GM18505 (cell line): ENCODE data around the gene QSOX1.

ENCODE experiments used
- ATAC-seq: cut with Tn5 transposase; IDR thresholded peaks from one replicate; pipeline ENCODE4 v1.9.1; 2021; ENCODE audit not compliant: unreplicated experiment
- POLR2A ChIP-seq: IDR thresholded peaks from 4 replicates; pipeline ENCODE4 v1.6.1; 2011; ENCODE audit warnings: borderline replicate concordance; ENCODE audit not compliant: insufficient read depth, insufficient read length; ENCODE audit errors: extremely low read depth

The QSOX1 gene

GRCh38 chr1:180171691-180172090, 17.0 kb downstream of the QSOX1 start:
- ATAC-seq, result no peak
- no peak for TF ChIP-seq POLR2A

DNA sequence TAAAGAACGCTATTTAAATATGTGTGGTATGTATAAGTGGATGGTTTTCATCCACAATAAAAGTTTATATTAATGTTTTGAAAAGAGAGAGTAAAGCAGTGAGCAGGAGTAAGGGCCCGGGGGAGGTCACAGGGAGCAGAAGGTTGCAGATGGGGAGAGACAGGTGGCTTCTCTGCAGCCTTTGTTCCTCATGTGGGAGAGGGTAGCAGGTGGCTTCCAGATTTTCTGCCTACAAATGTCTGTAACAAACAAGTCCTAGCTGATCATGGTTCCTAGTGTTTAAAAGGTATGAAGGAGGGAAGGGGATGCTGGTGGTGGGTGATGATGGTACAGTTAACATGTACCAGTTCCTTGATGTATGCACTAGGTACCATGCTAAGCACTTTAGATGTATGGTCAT, 18.8 kb downstream of the QSOX1 start:
- ATAC-seq, result no peak
- no peak for TF ChIP-seq POLR2A

DNA sequence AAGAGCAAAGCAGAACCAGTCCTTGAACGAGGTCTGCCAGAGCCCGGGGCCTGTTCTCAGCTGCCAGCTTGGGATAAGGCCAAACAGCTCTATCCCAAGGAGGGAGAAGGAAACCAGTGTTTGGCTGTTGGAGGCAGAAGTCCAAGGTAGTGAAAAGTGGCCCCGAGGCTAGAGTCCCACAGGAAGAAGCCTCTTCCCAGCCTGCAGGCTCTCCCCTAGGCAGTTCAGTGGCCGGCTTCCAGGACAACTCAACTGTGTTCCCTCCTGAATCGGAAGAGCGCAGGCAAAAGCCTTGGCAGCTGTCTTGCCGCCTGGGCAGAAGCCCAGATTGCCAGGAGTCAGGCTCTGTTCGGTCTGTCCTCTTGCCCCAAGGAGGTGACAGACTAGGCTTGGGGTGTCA, 19.3 kb downstream of the QSOX1 start:
- ATAC-seq, result no peak
- no peak for TF ChIP-seq POLR2A

- TF ChIP-seq POLR2A, result no peak
- no peak for ATAC-seq
Measured at GRCh38 chr1:180175291-180175690, 20.6 kb downstream of the QSOX1 start.

- no peak for TF ChIP-seq POLR2A
- no peak for ATAC-seq
Measured at GRCh38 chr1:180175806-180176205, 21.1 kb downstream of the QSOX1 start.

GRCh38 chr1:180176965-180177364, 22.3 kb downstream of the QSOX1 start:
- TF ChIP-seq POLR2A, result no peak

GRCh38 chr1:180177931-180178330, 23.3 kb downstream of the QSOX1 start:
- no peak for TF ChIP-seq POLR2A
- no peak for ATAC-seq

More at GRCh38 chr1:180176965-180177364, 22.3 kb downstream of the QSOX1 start:
- no peak for ATAC-seq

- TF ChIP-seq POLR2A, result no peak
- ATAC-seq, result no peak
Measured at GRCh38 chr1:180178511-180179161, 24.0 kb downstream of the QSOX1 start.

GRCh38 chr1:180179162-180179957, 24.7 kb downstream of the QSOX1 start:
- TF ChIP-seq POLR2A, result no peak
- no peak for ATAC-seq

- no peak for TF ChIP-seq POLR2A
- no peak for ATAC-seq
Measured at GRCh38 chr1:180181048-180181447, 26.4 kb downstream of the QSOX1 start.

GRCh38 chr1:180181996-180182642, 27.4 kb downstream of the QSOX1 start:
- ATAC-seq, result no peak
- no peak for TF ChIP-seq POLR2A

- no peak for TF ChIP-seq POLR2A
- ATAC-seq, result no peak
Measured at GRCh38 chr1:180182643-180183311, 28.1 kb downstream of the QSOX1 start.

DNA sequence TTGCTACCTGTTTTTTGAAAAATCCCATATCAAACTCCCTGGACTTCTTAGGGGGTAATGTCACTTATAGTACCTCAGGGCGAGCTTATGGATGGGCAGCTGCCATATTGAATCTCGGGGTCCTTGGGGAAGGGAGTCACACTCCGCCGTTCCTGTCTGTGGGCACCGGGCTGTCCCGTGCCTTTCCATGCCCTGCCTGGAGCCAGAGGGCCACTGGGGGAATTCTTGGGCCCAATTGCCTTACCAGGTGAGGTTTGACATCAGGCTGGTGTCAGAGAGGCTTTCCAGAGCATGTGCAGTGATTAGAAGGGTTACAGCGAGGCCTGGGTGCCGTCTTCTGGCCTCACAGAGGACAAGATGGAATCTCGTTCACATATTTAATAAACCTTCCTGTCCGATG, 28.8 kb downstream of the QSOX1 start:
- no peak for ATAC-seq
- TF ChIP-seq POLR2A, result no peak
